HG02981 (cell line): ENCODE results near the gene PIGV.
A peak's percentile ranks its signal among the peaks of the same experiment; 100 is the strongest.

Experiments
- ATAC-seq: cut with Tn5 transposase; IDR thresholded peaks from one replicate; pipeline ENCODE4 v1.9.1; 2021; ENCODE audit warnings: mild to moderate bottlenecking, moderate library complexity; ENCODE audit not compliant: unreplicated experiment

Gene PIGV

GRCh38 chr1:26771643-26772321 is 16.0 kb upstream of the PIGV start:
- ATAC-seq: no peak

- ATAC-seq: no peak
Observed at GRCh38 chr1:26772687-26773086, 15.1 kb upstream of the PIGV start.

- no peak for ATAC-seq
Observed at GRCh38 chr1:26774462-26774861, 13.3 kb upstream of the PIGV start.

DNA sequence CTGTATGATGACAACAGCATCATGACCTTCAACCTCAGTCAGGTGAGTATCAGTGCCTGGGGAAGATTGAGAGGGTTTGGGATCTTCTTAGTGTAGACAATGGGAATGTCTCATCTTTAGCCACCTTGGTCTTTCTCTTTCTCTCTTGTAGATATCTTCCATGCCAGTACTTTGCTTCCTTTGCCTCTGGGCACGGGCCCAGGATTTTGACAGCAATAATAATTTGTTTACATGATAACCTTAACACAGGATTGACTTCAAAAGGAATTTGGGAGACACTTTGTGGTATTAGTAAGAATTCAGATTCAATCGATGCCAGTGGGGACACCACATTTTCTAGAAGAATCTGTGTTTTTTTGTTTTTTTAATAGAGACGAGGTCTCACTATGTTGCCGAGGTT is 12.1 kb upstream of the PIGV start:
- ATAC-seq: no peak

DNA sequence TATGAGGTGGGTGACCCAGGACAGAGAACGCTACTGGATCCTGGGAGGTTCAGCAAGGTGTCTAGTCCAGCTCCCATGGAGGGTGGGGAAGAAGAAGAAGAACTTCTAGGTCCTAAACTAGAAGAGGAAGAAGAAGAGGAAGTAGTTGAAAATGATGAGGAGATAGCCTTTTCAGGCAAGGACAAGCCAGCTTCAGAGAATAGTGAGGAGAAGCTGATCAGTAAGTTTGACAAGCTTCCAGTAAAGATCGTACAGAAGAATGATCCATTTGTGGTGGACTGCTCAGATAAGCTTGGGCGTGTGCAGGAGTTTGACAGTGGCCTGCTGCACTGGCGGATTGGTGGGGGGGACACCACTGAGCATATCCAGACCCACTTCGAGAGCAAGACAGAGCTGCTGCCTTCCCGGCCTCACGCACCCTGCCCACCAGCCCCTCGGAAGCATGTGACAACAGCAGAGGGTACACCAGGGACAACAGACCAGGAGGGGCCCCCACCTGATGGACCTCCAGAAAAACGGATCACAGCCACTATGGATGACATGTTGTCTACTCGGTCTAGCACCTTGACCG is 8.6 kb upstream of the PIGV start:
- ATAC-seq: no peak

DNA sequence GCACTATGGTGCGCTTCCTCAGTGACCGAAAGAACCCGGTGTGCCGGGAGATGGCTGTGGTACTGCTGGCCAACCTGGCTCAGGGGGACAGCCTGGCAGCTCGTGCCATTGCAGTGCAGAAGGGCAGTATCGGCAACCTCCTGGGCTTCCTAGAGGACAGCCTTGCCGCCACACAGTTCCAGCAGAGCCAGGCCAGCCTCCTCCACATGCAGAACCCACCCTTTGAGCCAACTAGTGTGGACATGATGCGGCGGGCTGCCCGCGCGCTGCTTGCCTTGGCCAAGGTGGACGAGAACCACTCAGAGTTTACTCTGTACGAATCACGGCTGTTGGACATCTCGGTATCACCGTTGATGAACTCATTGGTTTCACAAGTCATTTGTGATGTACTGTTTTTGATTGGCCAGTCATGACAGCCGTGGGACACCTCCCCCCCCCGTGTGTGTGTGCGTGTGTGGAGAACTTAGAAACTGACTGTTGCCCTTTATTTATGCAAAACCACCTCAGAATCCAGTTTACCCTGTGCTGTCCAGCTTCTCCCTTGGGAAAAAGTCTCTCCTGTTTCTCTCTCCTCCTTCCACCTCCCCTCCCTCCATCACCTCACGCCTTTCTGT is 7.3 kb upstream of the PIGV start:
- ATAC-seq: no peak

DNA sequence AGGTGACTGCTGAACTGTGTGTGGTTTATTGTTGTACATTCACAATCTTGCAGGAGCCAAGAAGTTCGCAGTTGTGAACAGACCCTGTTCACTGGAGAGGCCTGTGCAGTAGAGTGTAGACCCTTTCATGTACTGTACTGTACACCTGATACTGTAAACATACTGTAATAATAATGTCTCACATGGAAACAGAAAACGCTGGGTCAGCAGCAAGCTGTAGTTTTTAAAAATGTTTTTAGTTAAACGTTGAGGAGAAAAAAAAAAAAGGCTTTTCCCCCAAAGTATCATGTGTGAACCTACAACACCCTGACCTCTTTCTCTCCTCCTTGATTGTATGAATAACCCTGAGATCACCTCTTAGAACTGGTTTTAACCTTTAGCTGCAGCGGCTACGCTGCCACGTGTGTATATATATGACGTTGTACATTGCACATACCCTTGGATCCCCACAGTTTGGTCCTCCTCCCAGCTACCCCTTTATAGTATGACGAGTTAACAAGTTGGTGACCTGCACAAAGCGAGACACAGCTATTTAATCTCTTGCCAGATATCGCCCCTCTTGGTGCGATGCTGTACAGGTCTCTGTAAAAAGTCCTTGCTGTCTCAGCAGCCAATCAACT is 6.4 kb upstream of the PIGV start:
- ATAC-seq: no peak

GRCh38 chr1:26782521-26783212 is 5.1 kb upstream of the PIGV start:
- no peak for ATAC-seq

DNA sequence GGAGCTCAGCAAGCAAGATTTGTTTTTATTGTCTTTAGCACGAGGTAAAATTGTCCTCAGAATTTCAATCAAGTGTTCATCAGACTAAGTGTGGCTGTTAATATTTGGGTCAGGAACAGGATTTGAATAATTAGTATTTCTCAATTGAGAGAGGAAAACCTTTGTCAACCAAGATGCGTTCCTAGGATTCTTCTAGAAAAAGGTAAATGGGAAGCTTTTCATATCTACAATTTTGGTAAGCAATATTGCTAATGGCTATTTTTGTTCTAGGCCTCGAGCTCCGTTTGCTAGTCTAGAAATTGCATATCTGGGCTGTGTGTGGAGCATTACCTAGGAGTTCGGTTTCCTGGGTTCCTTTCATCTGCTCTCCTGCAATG is 4.1 kb upstream of the PIGV start:
- ATAC-seq: no peak

- no peak for ATAC-seq
Observed at GRCh38 chr1:26784023-26784871, 3.5 kb upstream of the PIGV start.

- ATAC-seq: no peak
Observed at GRCh38 chr1:26784886-26785285, 2.9 kb upstream of the PIGV start.

GRCh38 chr1:26785611-26786436 is 1.9 kb upstream of the PIGV start:
- ATAC-seq: no peak

GRCh38 chr1:26786437-26787380 is 1.0 kb upstream of the PIGV start:
- ATAC-seq: peak; percentile 9

GRCh38 chr1:26787381-26787705 is 407 bp upstream of the PIGV start:
- peak; percentile 38 for ATAC-seq

DNA sequence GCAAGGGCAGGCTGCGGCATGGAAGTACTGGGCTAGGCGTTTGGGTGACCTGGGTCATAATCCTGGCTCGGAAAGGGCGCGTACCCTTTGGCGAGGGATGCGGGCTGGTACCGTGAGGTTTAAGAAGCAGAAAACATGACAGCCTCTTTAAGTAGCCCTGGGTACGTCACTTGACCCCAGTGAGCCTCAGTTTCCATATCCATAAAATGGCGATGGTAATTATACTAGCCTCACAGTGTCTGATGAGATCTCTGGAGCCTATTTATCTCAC is 700 bp downstream of the PIGV start:
- no peak for ATAC-seq

- ATAC-seq: no peak
Observed at GRCh38 chr1:26788836-26789611, 1.3 kb downstream of the PIGV start.

DNA sequence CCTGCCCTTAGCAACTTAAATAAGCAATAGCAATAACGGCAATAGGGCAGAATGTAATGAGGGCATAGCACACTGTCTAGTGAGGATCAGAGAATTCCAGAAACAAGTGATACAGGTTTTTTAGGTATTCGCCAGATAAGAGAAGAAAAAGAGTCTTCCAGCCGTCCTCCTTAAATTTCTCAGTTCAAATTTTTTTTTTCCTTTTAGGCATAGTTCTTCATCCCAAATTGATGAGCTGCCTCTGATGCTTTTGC is 1.8 kb downstream of the PIGV start:
- ATAC-seq: no peak

DNA sequence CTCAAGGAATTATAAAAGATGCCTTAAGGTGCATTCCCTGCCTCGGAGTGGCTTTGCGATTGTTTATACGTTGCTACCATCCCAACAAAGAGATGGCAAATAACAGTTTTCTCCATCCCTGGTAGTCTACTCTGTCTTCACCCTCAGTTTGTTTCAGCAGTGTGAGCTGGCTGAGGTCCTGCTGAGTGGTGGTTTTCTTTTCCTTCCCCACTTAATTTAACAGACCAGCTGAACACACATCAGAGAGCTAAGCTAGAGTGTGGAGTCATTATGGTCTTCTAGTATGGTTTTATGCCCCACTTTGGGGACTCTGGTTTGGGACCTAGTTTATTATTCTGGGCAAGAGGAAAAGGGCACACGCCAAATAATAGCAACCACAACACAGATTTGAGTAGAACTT is 2.2 kb downstream of the PIGV start:
- no peak for ATAC-seq

DNA sequence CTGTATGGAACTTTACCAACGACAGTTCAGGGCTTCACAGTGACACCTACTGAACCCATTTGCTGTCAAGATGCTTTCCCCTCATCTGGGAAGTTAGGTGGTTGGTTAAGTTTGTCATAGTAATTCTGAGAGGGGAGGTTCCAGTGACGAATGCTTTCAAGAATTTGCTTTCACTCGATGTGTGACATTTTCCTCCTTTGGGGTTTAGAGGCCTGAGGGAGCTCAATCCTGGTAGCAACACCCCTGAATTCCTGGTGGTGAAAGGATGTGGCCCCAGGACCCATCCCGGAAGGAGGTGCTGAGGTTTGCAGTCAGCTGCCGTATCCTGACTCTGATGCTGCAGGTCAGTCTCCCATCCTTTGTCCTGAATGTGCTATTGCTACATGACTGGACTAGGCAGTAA is 2.8 kb downstream of the PIGV start:
- no peak for ATAC-seq
